Epithelial cell of esophagus (primary cell): ENCODE results near the gene GRP.

ENCODE experiments used
- DNase-seq: peaks from one replicate; pipeline ENCODE4 v3.0.0; 2010; ENCODE audit warnings: low read depth
- H3K4me3 ChIP-seq: 2 replicates; pipeline ENCODE4 v1.5.1; 2011; ENCODE audit warnings: mild to moderate bottlenecking, low read length, control low read depth
- TF ChIP-seq, protein P1 (sequence below): IDR thresholded peaks from 2 replicates; pipeline ENCODE4 v1.5.1; 2011; ENCODE audit warnings: low read depth, mild to moderate bottlenecking, low read length, control low read depth, inconsistent platforms; ENCODE audit not compliant: insufficient read depth; ENCODE audit errors: missing control alignments

The GRP gene

DNA sequence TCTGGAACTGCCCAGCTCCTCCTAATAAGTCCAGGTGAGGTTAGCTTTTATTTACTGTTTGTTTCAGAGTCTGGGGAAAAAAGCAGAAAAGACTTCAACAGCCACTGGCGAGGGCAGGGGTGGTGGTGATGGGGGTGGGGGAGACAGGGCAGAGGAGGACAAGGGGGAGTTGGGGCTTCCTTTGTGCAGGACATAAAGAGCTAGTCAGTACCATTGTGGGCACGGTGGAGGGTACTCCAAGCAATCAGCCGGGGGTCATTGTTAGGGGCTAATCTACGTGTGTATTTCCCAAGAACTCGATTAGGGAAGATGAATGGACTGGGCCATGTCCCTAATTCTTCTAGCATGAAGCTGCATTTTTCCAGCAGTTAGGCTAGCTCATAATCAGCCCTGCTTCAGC is 56.1 kb downstream of the GRP start:
- TF ChIP-seq, protein P1, sequence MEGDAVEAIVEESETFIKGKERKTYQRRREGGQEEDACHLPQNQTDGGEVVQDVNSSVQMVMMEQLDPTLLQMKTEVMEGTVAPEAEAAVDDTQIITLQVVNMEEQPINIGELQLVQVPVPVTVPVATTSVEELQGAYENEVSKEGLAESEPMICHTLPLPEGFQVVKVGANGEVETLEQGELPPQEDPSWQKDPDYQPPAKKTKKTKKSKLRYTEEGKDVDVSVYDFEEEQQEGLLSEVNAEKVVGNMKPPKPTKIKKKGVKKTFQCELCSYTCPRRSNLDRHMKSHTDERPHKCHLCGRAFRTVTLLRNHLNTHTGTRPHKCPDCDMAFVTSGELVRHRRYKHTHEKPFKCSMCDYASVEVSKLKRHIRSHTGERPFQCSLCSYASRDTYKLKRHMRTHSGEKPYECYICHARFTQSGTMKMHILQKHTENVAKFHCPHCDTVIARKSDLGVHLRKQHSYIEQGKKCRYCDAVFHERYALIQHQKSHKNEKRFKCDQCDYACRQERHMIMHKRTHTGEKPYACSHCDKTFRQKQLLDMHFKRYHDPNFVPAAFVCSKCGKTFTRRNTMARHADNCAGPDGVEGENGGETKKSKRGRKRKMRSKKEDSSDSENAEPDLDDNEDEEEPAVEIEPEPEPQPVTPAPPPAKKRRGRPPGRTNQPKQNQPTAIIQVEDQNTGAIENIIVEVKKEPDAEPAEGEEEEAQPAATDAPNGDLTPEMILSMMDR: no peak
- DNase-seq: no peak
- H3K4me3 ChIP-seq: no peak overlapping the region

DNA sequence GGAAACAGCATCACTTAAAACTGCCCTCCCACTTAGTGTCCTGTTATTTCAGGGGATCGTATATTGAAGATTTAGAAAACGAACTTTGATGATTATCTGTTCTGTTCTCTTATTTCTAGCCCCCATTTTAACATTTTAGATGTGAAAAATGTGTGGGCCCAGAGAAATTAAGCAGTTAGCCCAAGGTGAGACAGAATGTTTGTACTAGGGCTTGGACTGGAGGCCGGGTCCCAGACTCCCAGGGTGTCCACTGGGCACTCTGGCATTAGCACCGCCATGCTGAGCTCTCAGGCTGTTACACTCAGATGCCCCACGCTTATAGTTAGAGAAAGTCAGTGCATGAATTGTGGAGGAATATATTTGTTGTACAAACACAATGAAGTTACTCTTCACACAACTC is 58.8 kb downstream of the GRP start:
- DNase-seq: no peak
- TF ChIP-seq, protein P1: no peak
- H3K4me3 ChIP-seq: no peak overlapping the region

GRCh38 chr18:59279193-59279592 is 59.2 kb downstream of the GRP start:
- TF ChIP-seq, protein P1: no peak
- no peak for DNase-seq
- H3K4me3 ChIP-seq: no peak overlapping the region

GRCh38 chr18:59279722-59280121 is 59.8 kb downstream of the GRP start:
- no peak overlapping the region for H3K4me3 ChIP-seq
- TF ChIP-seq, protein P1: no peak
- DNase-seq: no peak
